Skeletal muscle satellite cell (primary cell): Measurements from ENCODE around the gene VIPR2.
"Not testable (repeated sequence)": the region's sequence is repeated elsewhere in the genome, so short reads cannot be mapped to it uniquely, and the experiment has no call there.

Source experiments
- H3K27me3 ChIP-seq: 2 replicates; pipeline ENCODE4 v1.7.0; 2013; ENCODE audit warnings: low read length; ENCODE audit not compliant: control insufficient read depth, insufficient read depth
- H3K36me3 ChIP-seq: 2 replicates; pipeline ENCODE4 v1.7.0; 2013; ENCODE audit warnings: mild to moderate bottlenecking, control low read depth, low read length; ENCODE audit not compliant: insufficient read depth
- H3K4me1 ChIP-seq: 2 replicates; pipeline ENCODE4 v1.7.0; 2013; ENCODE audit warnings: low read length; ENCODE audit not compliant: control insufficient read depth, insufficient read depth
- H3K4me2 ChIP-seq: 2 replicates; pipeline ENCODE4 v1.7.0; 2013; ENCODE audit warnings: mild to moderate bottlenecking, low read length
- H3K4me3 ChIP-seq: 2 replicates; pipeline ENCODE4 v1.7.0; 2013; ENCODE audit warnings: low read length
- H3K9ac ChIP-seq: 2 replicates; pipeline ENCODE4 v1.7.0; 2013; ENCODE audit warnings: mild to moderate bottlenecking, low read depth, low read length, moderate library complexity
- H3K9me3 ChIP-seq: replicated peaks from 2 replicates; pipeline ENCODE4 v1.7.0; 2013; ENCODE audit warnings: mild to moderate bottlenecking, control low read depth, low read length

The VIPR2 gene

DNA sequence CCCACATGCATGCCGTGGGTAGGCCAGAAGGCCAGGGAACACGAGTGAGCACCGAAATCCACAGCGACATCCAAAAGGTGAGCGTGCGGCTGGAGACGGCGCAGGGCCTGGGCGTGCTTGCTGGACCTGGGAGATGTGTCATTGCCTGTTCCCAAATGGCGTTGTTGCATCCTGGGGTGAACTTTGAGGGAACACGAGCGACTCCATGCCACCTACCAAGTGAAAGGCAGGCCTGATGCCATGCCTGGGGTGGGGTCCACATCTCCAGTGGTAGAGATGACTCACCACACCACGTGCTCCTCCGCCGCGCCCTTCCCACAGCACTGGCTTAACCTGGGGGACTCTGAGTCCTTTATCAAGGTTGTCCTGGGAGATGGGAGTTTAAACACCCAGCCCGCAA lies 24.7 kb upstream of the VIPR2 start:
- Histone ChIP-seq H3K4me1 (no peaks in the 10 kb centered on the region), H3K9me3 (peaks cover 5% of the 10 kb centered on the region), H3K4me2 (no peak overlapping the region), H3K36me3 (no peaks in the 10 kb centered on the region), H3K9ac (no peak overlapping the region), H3K4me3 (no peak overlapping the region), H3K27me3 (no peaks in the 10 kb centered on the region)

DNA sequence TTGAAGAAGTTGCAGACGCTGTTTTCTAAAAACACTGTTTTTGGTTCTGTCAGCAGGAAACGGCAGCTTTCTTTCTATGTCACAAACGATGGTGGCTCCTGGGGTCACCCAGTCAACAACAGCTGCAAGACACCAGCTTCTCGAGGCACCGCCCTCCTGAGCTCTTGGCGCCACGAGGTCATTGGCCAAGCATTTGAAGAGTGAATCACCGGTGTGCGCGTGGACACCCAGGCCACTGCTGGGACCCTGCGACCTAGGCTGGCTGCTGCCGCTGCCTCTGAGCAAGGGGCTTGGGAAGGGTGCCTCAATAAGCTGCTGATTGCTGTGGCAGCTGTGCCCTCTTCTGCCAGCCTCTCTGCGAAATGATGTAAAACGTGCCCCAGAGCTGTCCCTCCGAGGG lies 22.5 kb upstream of the VIPR2 start:
- H3K4me2 ChIP-seq: no peak overlapping the region
- H3K4me1 ChIP-seq: no peaks in the 10 kb centered on the region
- no peaks in the 10 kb centered on the region for H3K36me3 ChIP-seq
- H3K27me3 ChIP-seq: no peaks in the 10 kb centered on the region
- H3K9ac ChIP-seq: no peak overlapping the region
- no peak overlapping the region for H3K4me3 ChIP-seq
- H3K9me3 ChIP-seq: peaks cover 5% of the 10 kb centered on the region

DNA sequence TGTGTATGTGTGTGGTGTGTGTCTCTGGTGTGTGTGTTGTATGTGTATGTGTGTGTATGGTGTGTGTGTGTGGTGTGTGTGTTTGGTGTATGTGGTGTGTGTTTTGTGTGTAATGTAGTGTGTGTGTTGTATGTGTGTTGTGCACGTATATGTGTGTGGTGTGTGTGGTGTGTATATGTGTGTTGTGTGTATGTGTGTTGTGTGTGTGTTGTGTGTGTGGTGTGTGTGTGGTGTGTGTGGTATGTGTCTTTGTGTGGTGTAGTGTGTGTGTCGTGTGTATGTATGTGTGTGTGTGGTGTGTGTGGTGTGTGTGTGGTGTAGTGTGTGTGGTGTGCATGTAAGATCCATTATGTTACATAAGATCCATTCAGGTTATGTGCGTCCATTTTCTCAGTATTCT lies 21.9 kb upstream of the VIPR2 start:
- no peak overlapping the region for H3K4me2 ChIP-seq
- H3K9ac ChIP-seq: no peak overlapping the region
- no peaks in the 10 kb centered on the region for H3K4me1 ChIP-seq
- H3K9me3 ChIP-seq: peaks cover 5% of the 10 kb centered on the region
- H3K4me3 ChIP-seq: no peak overlapping the region
- H3K36me3 ChIP-seq: no peaks in the 10 kb centered on the region
- H3K27me3 ChIP-seq: no peaks in the 10 kb centered on the region

DNA sequence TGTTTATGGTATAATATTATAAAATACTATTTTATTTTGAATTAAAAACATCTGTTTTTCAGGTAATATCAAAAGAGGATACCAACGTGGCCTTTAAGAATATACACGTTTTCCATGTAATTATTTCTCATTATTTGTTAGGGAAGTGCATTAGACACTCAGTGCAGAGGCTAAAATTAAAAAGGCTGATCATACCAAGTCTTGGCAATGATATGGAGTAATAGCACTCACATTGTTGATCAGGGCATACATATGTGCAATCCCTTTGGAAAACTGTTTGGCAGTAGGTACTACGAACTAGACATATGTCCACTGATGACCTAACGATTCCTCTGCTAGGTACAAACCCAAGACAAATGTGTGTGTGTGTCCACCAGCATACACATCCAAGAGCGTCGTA lies 20.7 kb upstream of the VIPR2 start:
- Histone ChIP-seq H3K4me3 (no peak overlapping the region), H3K9ac (no peak overlapping the region), H3K27me3 (no peaks in the 10 kb centered on the region), H3K4me1 (no peaks in the 10 kb centered on the region), H3K9me3 (peaks cover 5% of the 10 kb centered on the region), H3K36me3 (no peaks in the 10 kb centered on the region), H3K4me2 (no peak overlapping the region)

DNA sequence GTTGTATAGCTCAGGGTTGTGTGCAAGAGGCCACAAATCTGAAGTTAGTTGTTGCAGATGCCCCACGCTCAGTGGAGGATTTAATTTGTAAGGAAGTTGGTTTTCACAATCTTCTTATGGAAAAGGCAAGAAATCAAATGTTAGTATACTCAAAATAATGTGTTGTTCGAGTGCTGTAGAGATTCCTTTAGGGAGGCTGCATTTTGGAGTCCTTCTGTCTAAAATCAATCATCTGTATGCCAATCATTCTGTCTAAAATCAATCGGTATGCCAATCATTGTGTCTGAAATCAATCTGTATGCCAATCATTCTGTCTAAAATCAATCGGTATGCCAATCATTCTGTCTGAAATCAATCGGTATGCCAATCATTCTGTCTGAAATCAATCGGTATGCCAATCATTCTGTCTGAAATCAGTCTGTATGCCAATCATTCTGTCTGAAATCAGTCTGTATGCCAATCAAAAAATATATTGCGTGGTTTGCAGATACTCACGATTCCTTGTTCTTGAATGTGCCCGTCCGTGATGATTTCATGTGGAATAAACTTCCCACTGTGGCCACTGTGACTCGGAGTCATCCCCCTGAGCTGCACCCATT lies 19.1 kb upstream of the VIPR2 start:
- H3K27me3 ChIP-seq, H3K4me1 ChIP-seq, H3K9ac ChIP-seq, H3K36me3 ChIP-seq, H3K4me3 ChIP-seq, H3K4me2 ChIP-seq, H3K9me3 ChIP-seq: not testable (repeated sequence)

DNA sequence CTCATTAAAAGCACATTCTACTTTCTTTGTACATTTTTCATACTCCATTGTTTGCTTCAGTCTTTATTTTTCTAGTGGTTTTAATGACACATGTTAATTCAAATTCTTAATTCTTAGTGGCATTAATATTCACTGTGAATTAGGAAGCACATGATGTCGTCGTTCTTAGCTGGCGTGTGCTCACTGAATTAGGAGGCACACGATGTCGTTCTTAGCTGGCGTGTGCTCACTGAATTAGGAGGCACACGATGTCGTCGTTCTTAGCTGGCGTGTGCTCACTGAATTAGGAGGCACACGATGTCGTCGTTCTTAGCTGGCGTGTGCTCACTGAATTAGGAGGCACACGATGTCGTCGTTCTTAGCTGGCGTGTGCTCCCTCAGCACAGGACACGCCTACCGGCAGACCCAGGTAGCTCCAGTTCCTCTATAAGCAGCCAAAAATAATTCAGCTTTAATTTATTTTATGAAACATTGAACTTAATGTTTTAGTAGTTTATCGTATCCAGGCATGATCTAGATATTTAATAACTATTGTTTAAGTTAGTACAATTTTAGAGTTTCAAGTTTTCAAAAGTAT lies 17.5 kb upstream of the VIPR2 start:
- not testable (repeated sequence) for H3K27me3 ChIP-seq, H3K4me2 ChIP-seq, H3K4me1 ChIP-seq, H3K36me3 ChIP-seq, H3K9me3 ChIP-seq, H3K9ac ChIP-seq, H3K4me3 ChIP-seq

DNA sequence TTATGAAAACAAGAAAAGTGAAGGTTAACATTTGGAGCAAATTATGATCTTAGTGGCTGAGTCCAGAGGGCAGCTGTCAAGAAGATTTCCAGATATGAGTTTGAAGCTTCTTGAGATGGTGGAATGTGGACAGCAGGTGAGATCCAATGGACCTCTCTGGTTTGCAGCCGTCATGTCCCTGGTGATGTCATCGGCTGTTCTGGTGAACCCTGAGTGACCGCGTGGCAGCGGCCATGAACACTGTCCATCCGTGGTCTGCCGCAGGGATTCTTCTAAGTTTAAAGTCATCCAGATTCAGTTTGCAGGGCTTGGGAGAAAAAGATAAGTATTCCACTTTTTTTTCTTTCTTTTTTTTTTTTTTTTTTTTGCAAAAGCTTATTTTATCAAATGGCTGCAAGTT lies 15.8 kb upstream of the VIPR2 start:
- H3K4me3 ChIP-seq: no peak overlapping the region
- H3K36me3 ChIP-seq: no peaks in the 10 kb centered on the region
- H3K9me3 ChIP-seq: peaks cover 12% of the 10 kb centered on the region
- H3K27me3 ChIP-seq: no peaks in the 10 kb centered on the region
- no peak overlapping the region for H3K4me2 ChIP-seq
- no peaks in the 10 kb centered on the region for H3K4me1 ChIP-seq
- no peak overlapping the region for H3K9ac ChIP-seq

DNA sequence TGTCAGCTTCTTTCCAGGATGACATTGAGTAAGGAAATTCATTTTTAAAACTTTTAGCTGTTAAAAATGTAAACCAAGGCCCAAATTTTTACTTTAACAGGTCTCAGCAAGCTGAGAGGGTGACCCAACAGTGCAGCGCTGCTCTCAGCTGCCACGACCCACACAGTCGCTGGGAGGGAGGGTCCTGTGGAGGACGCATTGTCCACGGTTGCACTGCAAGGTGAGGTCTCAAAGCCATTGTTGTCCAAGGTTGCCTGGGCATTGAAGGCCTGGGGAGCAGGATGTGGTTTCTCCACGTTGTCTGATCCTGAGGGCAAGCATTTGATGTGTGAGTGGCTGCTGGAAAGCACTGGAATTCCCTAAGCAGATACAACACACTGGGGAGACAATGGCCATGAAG lies 15.1 kb upstream of the VIPR2 start:
- no peaks in the 10 kb centered on the region for H3K4me1 ChIP-seq
- no peak overlapping the region for H3K4me2 ChIP-seq
- peaks cover 12% of the 10 kb centered on the region for H3K9me3 ChIP-seq
- no peak overlapping the region for H3K4me3 ChIP-seq
- H3K36me3 ChIP-seq: no peaks in the 10 kb centered on the region
- H3K9ac ChIP-seq: no peak overlapping the region
- H3K27me3 ChIP-seq: no peaks in the 10 kb centered on the region

DNA sequence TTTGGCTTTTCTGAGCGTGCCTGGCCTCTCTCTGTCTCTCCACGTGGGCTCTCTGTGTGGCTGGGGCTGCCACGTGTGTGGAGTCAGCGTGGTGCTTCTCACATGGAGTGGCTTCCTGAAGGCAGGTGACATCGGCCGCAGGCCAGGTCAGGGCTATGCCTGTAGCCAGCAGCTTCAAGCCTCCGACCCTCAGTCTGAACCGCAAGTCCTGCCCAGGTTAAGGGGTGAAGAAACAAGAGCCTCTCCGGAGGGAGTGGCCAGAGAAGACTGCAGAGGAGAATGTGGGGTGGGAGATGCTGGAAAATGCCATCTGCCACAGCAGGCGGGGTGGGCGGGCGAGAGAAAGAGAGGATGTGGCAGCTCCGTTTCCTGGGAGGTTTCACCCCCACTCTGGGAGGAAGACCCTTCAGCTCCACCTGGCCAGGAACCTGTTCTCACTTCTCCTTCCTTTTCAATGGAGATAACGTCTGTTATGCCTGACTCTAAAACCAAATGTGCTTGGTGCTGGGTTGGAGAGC lies 14.3 kb upstream of the VIPR2 start:
- H3K4me1 ChIP-seq: no peaks in the 10 kb centered on the region
- peaks cover 12% of the 10 kb centered on the region for H3K9me3 ChIP-seq
- H3K4me3 ChIP-seq: no peak overlapping the region
- no peaks in the 10 kb centered on the region for H3K27me3 ChIP-seq
- no peaks in the 10 kb centered on the region for H3K36me3 ChIP-seq
- no peak overlapping the region for H3K4me2 ChIP-seq
- H3K9ac ChIP-seq: no peak overlapping the region

DNA sequence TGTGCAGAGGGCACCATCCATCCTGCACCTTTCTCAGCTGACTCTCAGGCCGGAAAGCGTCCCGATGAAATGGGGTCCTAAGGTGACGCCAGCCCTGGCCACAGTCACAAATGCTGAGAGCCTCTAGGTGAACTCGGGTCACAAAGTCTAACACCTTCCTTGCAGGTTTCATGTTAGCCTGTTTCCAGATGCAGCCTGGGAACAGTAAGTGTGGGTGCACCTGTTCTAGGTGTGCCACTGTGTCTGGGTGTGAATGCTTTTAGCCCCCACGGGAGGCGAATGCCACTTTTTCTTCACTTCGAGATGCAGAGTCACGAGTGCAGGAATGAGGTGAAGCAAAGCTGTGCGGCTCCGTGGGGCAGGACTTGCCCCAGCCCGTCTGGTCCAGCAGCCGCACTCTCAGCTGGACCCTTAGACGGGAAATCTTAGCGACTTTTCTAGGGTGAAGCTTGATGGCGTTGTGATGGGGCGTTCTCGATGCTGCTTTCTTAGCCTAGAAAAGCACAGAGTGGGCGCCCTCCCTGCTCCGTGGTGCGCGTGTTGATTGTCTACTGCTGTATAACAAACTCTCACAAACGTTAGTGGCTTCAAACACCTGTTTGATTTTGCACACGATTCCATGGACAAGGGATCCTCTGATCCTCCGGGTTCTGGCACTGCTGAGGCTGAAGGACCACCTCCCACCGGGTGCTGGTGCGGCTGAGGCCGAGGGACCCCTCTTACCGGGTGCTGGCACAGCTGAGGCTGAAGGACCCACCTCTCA lies 13.6 kb upstream of the VIPR2 start:
- H3K4me3 ChIP-seq: no peak overlapping the region
- no peaks in the 10 kb centered on the region for H3K36me3 ChIP-seq
- H3K9me3 ChIP-seq: peaks cover 12% of the 10 kb centered on the region
- no peak overlapping the region for H3K4me2 ChIP-seq
- no peaks in the 10 kb centered on the region for H3K27me3 ChIP-seq
- H3K9ac ChIP-seq: no peak overlapping the region
- H3K4me1 ChIP-seq: no peaks in the 10 kb centered on the region

DNA sequence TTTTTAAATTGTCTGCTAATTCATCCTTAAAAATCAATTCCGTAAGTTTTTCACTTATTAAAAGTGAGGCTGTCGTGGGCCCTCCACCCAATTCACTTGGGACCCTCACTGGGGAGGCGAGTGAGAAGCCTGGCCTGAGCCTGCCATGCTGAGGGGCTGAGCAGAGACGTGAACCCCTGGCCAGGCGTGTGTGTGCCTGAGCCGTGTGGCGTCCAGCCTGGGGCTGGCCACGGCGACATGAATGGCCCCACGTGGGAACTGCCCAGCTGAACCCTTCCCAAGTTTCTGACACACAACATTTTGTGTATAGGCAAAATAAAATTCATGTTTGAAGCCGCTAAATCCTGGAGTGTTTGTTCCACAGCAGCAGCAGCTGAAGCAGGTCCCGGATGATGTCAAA lies 13.0 kb upstream of the VIPR2 start:
- Histone ChIP-seq H3K4me2 (no peak overlapping the region), H3K36me3 (no peaks in the 10 kb centered on the region), H3K9me3 (peaks cover 12% of the 10 kb centered on the region), H3K27me3 (no peaks in the 10 kb centered on the region), H3K9ac (no peak overlapping the region), H3K4me1 (no peaks in the 10 kb centered on the region), H3K4me3 (no peak overlapping the region)
